ENCODE results near the gene NUFIP1.

GRCh38 chr13:44938854-44939253 lies 50.4 kb downstream of the NUFIP1 start:
- TF ChIP-seq TAF1 (IDR thresholded peaks at IDR 0.05; ENCODE audit: low read depth): no peak
- no peak for TF ChIP-seq EGR1 (IDR thresholded peaks at IDR 0.05)
- no peak for TF ChIP-seq REST (IDR thresholded peaks at IDR 0.05; ENCODE audit: low read depth)
- no peak for TF ChIP-seq CEBPB (IDR thresholded peaks at IDR 0.05)
- no peak for TF ChIP-seq FOXM1 (IDR thresholded peaks at IDR 0.05; ENCODE audit: borderline replicate concordance, low read depth)
- TF ChIP-seq TEAD4 (IDR thresholded peaks at IDR 0.05): no peak
- no peak for TF ChIP-seq YY1 (IDR thresholded peaks at IDR 0.05; ENCODE audit: low read depth)
- no peak for TF ChIP-seq CREB1 (IDR thresholded peaks at IDR 0.05; ENCODE audit: low read depth)
- TF ChIP-seq MAX (IDR thresholded peaks at IDR 0.05): no peak
- no peak for TF ChIP-seq EP300 (IDR thresholded peaks at IDR 0.05; ENCODE audit: borderline replicate concordance)
- TF ChIP-seq ZBTB7A (IDR thresholded peaks at IDR 0.05; ENCODE audit: low read depth): no peak
